Activated CD4-positive, alpha-beta T cell treated with anti-CD3 and anti-CD28 coated beads, Interleukin-2, amount 50 U/mL, for 24 hours (primary cell): ENCODE measurements around the gene LAMC1.
A peak's percentile ranks its signal among the peaks of the same experiment; 100 is the strongest.

Experiments
- DNase-seq, 2 donors: peaks; one replicate each; pipeline ENCODE4 v3.0.0-alpha.2; 2020; ENCODE audit warnings: low read depth in 1 of 2, low spot score in 1 of 2

LAMC1 gene

DNA sequence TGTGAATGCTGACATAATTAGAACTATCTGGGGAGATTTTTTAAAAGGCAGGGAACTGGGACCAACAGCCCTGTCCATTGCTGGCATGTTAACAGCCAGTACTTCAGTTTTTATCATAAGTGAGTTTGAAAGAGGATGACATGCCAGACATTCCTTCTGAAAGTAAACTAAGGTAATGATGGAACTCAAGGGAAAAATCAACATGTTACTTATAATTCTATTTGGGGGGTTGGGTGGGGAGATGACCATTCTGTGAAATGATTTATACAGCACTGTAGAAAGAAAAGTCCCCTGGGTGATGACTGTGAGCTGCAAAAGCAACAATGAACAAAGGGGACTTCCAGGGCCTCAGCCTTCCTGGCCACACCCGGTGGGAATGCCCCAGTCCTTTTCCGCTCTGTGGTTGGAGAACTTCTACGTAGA lies 157.4 kb downstream of the LAMC1 start:
- no peak for DNase-seq

GRCh38 chr1:183185941-183186490 lies 162.8 kb downstream of the LAMC1 start, which contains the start of gene LAMC2:
LAMC2 (plus strand) TSS chr1:183186264; CDS start chr1:183186353, 89 bp downstream.
- DNase-seq: peak in 1 of 2 donors; percentile 4

DNA sequence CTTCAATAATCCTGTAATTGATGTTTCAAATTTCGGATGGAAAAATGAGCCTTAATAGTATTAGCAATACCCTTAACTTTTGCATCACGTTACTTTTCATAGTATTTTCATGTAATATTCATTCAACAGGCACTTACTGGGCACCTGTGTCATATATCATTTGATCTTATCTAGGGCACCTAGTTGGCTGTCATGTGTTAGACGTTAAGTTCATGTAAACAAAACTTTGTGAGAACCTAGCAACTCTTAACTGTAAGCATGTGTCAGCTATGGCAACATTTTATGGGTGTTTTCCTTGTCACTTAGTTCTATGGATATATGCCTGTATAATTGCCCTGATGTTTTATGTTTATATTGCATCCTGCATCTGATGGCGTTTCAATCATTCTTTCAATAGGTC lies 163.6 kb downstream of the LAMC1 start:
- DNase-seq: no peak

GRCh38 chr1:183188240-183188639 lies 165.0 kb downstream of the LAMC1 start:
- DNase-seq: no peak

DNA sequence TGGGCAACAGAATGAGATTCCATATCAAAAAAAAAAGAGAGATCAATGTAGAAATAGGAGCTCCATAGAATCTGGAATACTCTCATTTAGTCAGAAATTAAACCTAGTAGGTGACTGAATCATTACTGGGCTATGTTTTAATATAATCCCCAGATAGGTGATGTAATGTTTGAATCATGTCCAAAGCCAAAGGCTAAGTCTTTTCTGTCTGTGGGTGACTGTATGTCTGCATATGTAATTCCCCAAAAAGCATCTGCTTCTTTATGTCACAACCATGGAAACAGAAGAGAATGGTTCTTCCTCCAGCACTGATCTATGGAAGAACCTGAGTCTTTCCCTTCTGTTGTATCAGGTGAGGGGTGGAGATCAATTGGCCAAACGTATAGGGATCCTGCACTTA lies 168.6 kb downstream of the LAMC1 start:
- DNase-seq: no peak

DNA sequence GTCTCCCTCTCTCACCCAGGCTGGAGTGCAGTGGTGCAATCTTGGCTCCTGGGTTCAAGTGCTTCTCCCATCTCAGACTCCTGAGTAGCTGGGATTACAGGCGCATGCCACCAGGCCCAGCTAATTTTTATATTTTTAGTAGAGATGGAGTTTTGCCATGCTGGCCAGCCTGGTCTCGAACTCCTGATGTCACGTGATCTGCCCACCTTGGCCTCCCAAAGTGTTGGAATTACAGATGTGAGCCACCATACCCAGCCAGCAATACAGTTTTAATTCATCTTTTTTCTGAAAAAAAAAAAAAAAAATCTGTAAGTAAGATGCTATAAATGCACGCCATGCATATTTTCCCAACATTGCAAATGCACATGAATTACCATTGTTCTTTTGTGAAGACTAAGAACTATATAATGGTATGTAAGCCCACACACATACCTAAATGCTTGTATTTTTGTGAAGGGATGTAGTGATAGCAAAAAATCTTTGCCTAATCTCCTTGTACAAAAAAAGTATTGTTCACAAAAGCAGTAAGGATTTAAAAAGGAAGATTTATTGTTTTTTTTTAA lies 170.8 kb downstream of the LAMC1 start:
- no peak for DNase-seq

- no peak for DNase-seq
Observed at GRCh38 chr1:183194527-183195141, 171.4 kb downstream of the LAMC1 start.

DNA sequence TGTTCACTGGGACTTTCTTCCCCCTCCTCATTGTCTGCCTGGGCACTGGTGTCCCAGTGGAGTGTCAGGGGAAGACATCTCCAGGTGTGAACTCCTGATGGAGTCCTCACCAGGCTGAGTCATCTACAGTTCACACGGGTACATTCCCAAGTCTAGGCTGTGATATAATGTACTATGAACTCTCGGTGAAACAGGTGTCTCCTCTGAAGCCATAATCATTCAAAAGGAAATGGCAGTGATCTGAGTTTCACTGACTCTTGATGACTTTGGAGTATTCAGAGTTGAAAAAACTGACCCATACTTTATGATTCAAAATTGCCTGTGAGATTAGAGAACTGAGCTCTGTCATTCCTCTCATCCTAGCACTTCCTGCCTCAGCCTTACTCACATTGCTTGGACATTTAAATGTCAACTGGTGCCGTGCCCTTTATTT lies 171.9 kb downstream of the LAMC1 start:
- no peak for DNase-seq
